ENCODE measurements around the gene CAPN9. TPM values are rescaled to one million over a fixed set of nuclear protein-coding genes. Genes with fewer than 3 reads are reported as not detected.

The CAPN9 gene
- total and polyA plus RNA-seq, 2 donors (not counting 3 experiments of a cell fraction or from before 2014, with no cell fraction given) = not detected

- no peak for TF ChIP-seq MAX (IDR thresholded peaks at IDR 0.05; ENCODE audit: insufficient read depth, insufficient read length)
- no peak for TF ChIP-seq GATA2 (IDR thresholded peaks at IDR 0.05; ENCODE audit: insufficient read depth, insufficient read length, low read depth, low read length)
- no peak for TF ChIP-seq JUN (IDR thresholded peaks at IDR 0.05; ENCODE audit: borderline replicate concordance, insufficient read depth, insufficient read length, low read depth)
- TF ChIP-seq CTCF (IDR thresholded peaks at IDR 0.05; ENCODE audit: extremely low read depth in 1 of 2, insufficient read depth in 1 of 2, low read depth in 1 of 2, low read length in 2 of 2) = no peak
- TF ChIP-seq POLR2A (IDR thresholded peaks at IDR 0.05; ENCODE audit: low read depth, low read length) = no peak
- no peak for TF ChIP-seq POLR2AphosphoS5 (IDR thresholded peaks at IDR 0.05; ENCODE audit: insufficient read depth, low read depth, low read length)
- intact Hi-C loops (cut with micrococcal nuclease) = no loop called here
- dilution Hi-C loops (cut with MboI; ENCODE audit: extremely low pct_ligation_motif_present, low sequenced_read_pairs) = no loop called here
- no peaks in the 10 kb centered on the region for H3K27me3 ChIP-seq (ENCODE audit: control insufficient read depth in 2 of 2, insufficient read depth in 2 of 2, low read length in 2 of 2)
- ChIA-PET CTCF (no interaction called here), POLR2A (no interaction called here)
- no peak overlapping the region for H3K4me3 ChIP-seq (replicated peaks in 1 of 3; ENCODE audit: insufficient read depth in 1 of 3, low read depth in 1 of 3, low read length in 3 of 3)
- H3K36me3 ChIP-seq (ENCODE audit: control insufficient read depth in 2 of 2, extremely low read depth in 1 of 2, insufficient read depth in 2 of 2, low read length in 2 of 2) = no peaks in the 10 kb centered on the region
- no TSS peak for BruUV-seq (replicated peaks)
- H3K9me3 ChIP-seq (replicated peaks; ENCODE audit: control insufficient read depth, insufficient read depth, low read length) = no peaks in the 10 kb centered on the region
- no peaks in the 10 kb centered on the region for H3K79me2 ChIP-seq (ENCODE audit: control insufficient read depth, insufficient read depth, low read length)
- H3K9me1 ChIP-seq (replicated peaks; ENCODE audit: control insufficient read depth, extremely low read depth, insufficient read depth, low read length) = no peaks in the 10 kb centered on the region
- no peak overlapping the region for H2AFZ ChIP-seq (ENCODE audit: low read depth, low read length)
- no peaks in the 10 kb centered on the region for H3K4me1 ChIP-seq (ENCODE audit: control insufficient read depth, extremely low read depth, insufficient read depth, low read length)
- FAIRE-seq (no peak), DNase-seq (ENCODE audit: low read depth, low spot score) (no peak)
- no peak overlapping the region for H3K9ac ChIP-seq (replicated peaks; ENCODE audit: extremely low read depth, insufficient read depth, low read length)
- H4K20me1 ChIP-seq (replicated peaks; ENCODE audit: control insufficient read depth, extremely low read depth, insufficient read depth, low read length) = no peaks in the 10 kb centered on the region
- H3K27ac ChIP-seq (ENCODE audit: insufficient read depth, low read depth, low read length) = no peak overlapping the region
- no peak overlapping the region for H3K4me2 ChIP-seq (ENCODE audit: insufficient read depth, low read length)
These were observed 45.7 kb downstream of the CAPN9 start for GRCh38 chr1:230792691-230793462.
